GM10248 (cell line): ENCODE measurements around the gene NPTX1.

ENCODE experiments used
- CTCF ChIA-PET: fragments of 300-600 bp; sonication (Branson Sonifier 250); formaldehyde crosslinking; extraction: SDS; loops from one replicate; lab custom pipeline; 2021; ENCODE audit warnings: antibody characterized with exemption; lab: Yijun Ruan, JAX
- POLR2A ChIA-PET: fragments of 350-650 bp; sonication (Branson Sonifier 250); formaldehyde crosslinking; extraction: SDS; loops from one replicate; lab custom pipeline; 2020; ENCODE audit warnings: antibody characterized with exemption; lab: Yijun Ruan, JAX
- DNase-seq: peaks from one replicate; pipeline ENCODE4 v3.0.0; 2012; ENCODE audit errors: extremely low spot score
- CTCF ChIP-seq: IDR thresholded peaks from 2 replicates; pipeline ENCODE4 v1.5.1; 2012; ENCODE audit warnings: mild to moderate bottlenecking, low read depth; ENCODE audit errors: extremely low read depth, missing control alignments, control extremely low read depth

The NPTX1 gene

GRCh38 chr17:80474961-80475909 is 1.2 kb downstream of the NPTX1 start:
- CTCF ChIA-PET: interaction anchor here (1.1 kb wide), 1 partner anchor 56 kb away, joined by 3 read pairs; no protein-coding TSS in a partner anchor
- POLR2A ChIA-PET: interaction anchor here (0.8 kb wide), 1 partner anchor 726 kb away, joined by 5 read pairs; no protein-coding TSS in a partner anchor
- DNase-seq: no peak
- TF ChIP-seq CTCF: no peak

- TF ChIP-seq CTCF: no peak
Measured at GRCh38 chr17:80474231-80474960, 2.0 kb downstream of the NPTX1 start.

GRCh38 chr17:80473701-80474100 is 2.7 kb downstream of the NPTX1 start:
- TF ChIP-seq CTCF: no peak
- ChIA-PET CTCF (interaction anchor here (1.5 to 1.6 kb wide), 2 partner anchors 9 to 46 kb away, joined by 4 to 5 read pairs; no protein-coding TSS in a partner anchor), POLR2A (no interaction called here)
- DNase-seq: no peak

More at GRCh38 chr17:80474231-80474960, 2.0 kb downstream of the NPTX1 start:
- ChIA-PET POLR2A (interaction anchor here (0.8 kb wide), 1 partner anchor 727 kb away, joined by 5 read pairs; no protein-coding TSS in a partner anchor), CTCF (interaction anchor here (1.5 to 1.6 kb wide), 2 partner anchors 9 to 47 kb away, joined by 4 to 5 read pairs; no protein-coding TSS in a partner anchor)
- no peak for DNase-seq

GRCh38 chr17:80472996-80473395 is 3.4 kb downstream of the NPTX1 start:
- CTCF ChIA-PET: interaction anchor here (1.5 to 1.6 kb wide), 2 partner anchors 8 to 45 kb away, joined by 4 to 5 read pairs; no protein-coding TSS in a partner anchor
- POLR2A ChIA-PET: no interaction called here
- TF ChIP-seq CTCF: no peak
- no peak for DNase-seq

- no peak for DNase-seq
- CTCF ChIA-PET: interaction anchor here (1.2 kb wide), 1 partner anchor 104 kb away, joined by 3 read pairs; no protein-coding TSS in a partner anchor
- POLR2A ChIA-PET: interaction anchor here (1.0 kb wide), 1 partner anchor 17 kb away, joined by 3 read pairs; no protein-coding TSS in a partner anchor
- no peak for TF ChIP-seq CTCF
Measured at GRCh38 chr17:80471922-80472321, 4.5 kb downstream of the NPTX1 start.

GRCh38 chr17:80470603-80471002 is 5.8 kb downstream of the NPTX1 start:
- no peak for TF ChIP-seq CTCF
- CTCF ChIA-PET: interaction anchor here (1.2 kb wide), 1 partner anchor 105 kb away, joined by 3 read pairs; no protein-coding TSS in a partner anchor
- no peak for DNase-seq
- POLR2A ChIA-PET: no interaction called here
